K562 (cell line): ENCODE data around the gene ATP6V0D1. TPM values are rescaled to one million over a fixed set of nuclear protein-coding genes. Genes with fewer than 3 reads are reported as not detected.

Source experiments
- ATAC-seq: fragments of 200-7000 bp; cut with Tn5 transposase; 3 replicates; pipeline ENCODE4 v1.9.1; 2020; ENCODE audit warnings: moderate library complexity
- BruUV-seq: library from RNA; stranded (reverse); fragments of 400-500 nt; replicated peaks from 2 replicates; lab custom pipeline; 2021; lab: Mats Ljungman, UMichigan
- CTCF ChIA-PET: fragments of 300-600 bp; formaldehyde crosslinking; extraction: SDS; loops from one replicate; lab custom pipeline; 2021; ENCODE audit warnings: low intra/inter-chr PET ratio; lab: Yijun Ruan, JAX
- POLR2A ChIA-PET: fragments of 300-600, 350-650 bp; sonication (Branson Sonifier 250); formaldehyde crosslinking; extraction: SDS; loops from one replicate; lab custom pipeline; 2021; ENCODE audit warnings: antibody characterized with exemption, inconsistent platforms; lab: Yijun Ruan, JAX
- DNase-seq, 4 experiments: peaks; one replicate each; pipeline versions ENCODE4 v3.0.0 to v3.0.0-alpha.2; 2011 to 2018; ENCODE audit warnings: low spot score in 3 of 4, mixed read lengths in 3 of 4; ENCODE audit errors: extremely low read depth in 1 of 4
- FAIRE-seq: peaks from 2 replicates; lab custom pipeline; 2011; peaks lifted over from hg19 to GRCh38; lab: Jason Lieb, UNC
- H2AFZ ChIP-seq: 2 replicates; pipeline ENCODE4 v1.6.0; 2011; ENCODE audit warnings: low read depth, low read length, control low read depth, inconsistent platforms
- H3K27ac ChIP-seq: fragments of 200-600 bp; 3 replicates; pipeline ENCODE4 v1.8.0; 2011; ENCODE audit warnings: low read depth, mild to moderate bottlenecking, control low read depth, inconsistent platforms, low read length, moderate library complexity, mixed read lengths; ENCODE audit errors: extremely low read depth
- H3K27me3 ChIP-seq, 2 experiments: fragments of 300-600 bp in 1 of 2; 2 replicates in 1 of 2; 3 replicates in 1 of 2; pipeline versions ENCODE4 v1.6.0 to v1.8.0; 2011; ENCODE audit warnings: inconsistent platforms in 2 of 2, low read length in 2 of 2, mild to moderate bottlenecking in 1 of 2, mixed read lengths in 1 of 2, moderate library complexity in 1 of 2; ENCODE audit not compliant: control insufficient read depth in 2 of 2, insufficient read depth in 2 of 2
- H3K36me3 ChIP-seq: fragments of 300-600 bp; 3 replicates; pipeline ENCODE4 v1.8.0; 2011; ENCODE audit warnings: mild to moderate bottlenecking, low read length, inconsistent platforms; ENCODE audit not compliant: control insufficient read depth, insufficient read depth
- H3K4me1 ChIP-seq, 2 experiments: fragments of 200-600 bp in 1 of 2; replicated peaks in 1 of 2; 2 replicates in 1 of 2; 3 replicates in 1 of 2; pipeline versions ENCODE4 v1.5.1 to v1.8.0; 2011; ENCODE audit warnings: inconsistent platforms in 2 of 2, low read length in 2 of 2, mild to moderate bottlenecking in 1 of 2, mixed read lengths in 1 of 2, moderate library complexity in 1 of 2; ENCODE audit not compliant: control insufficient read depth in 2 of 2, insufficient read depth in 2 of 2
- H3K4me2 ChIP-seq: 2 replicates; pipeline ENCODE4 v1.6.1; 2011; ENCODE audit warnings: low read length, control low read depth, inconsistent platforms, mixed read lengths; ENCODE audit not compliant: insufficient read depth
- H3K4me3 ChIP-seq: fragments of 200-600 bp; sonication (generic), shearing (Covaris generic); 2 replicates; pipeline ENCODE4 v1.5.1; 2016; ENCODE audit warnings: control low read depth, inconsistent platforms
- H3K79me2 ChIP-seq: fragments of 200-600 bp; 3 replicates; pipeline ENCODE4 v1.8.0; 2011; ENCODE audit warnings: low read length, inconsistent platforms; ENCODE audit not compliant: control insufficient read depth, insufficient read depth
- H3K9ac ChIP-seq, 2 experiments: 2 replicates each; pipeline versions ENCODE4 v1.6.0 to v1.6.1; 2011; ENCODE audit warnings: low read depth in 2 of 2, low read length in 2 of 2, control low read depth in 1 of 2, inconsistent platforms in 1 of 2, mild to moderate bottlenecking in 1 of 2, mixed read lengths in 1 of 2; ENCODE audit not compliant: insufficient read depth in 1 of 2
- H3K9me1 ChIP-seq: one replicate; pipeline ENCODE4 v1.6.0; 2011; ENCODE audit warnings: inconsistent platforms, mild to moderate bottlenecking, low read length, moderate library complexity; ENCODE audit not compliant: control insufficient read depth, insufficient read depth
- H3K9me3 ChIP-seq: replicated peaks from 2 replicates; pipeline ENCODE4 v1.5.1; 2011; ENCODE audit warnings: low read depth, low read length, inconsistent platforms; ENCODE audit not compliant: control insufficient read depth, insufficient read depth
- H4K20me1 ChIP-seq: replicated peaks from 2 replicates; pipeline ENCODE4 v1.6.1; 2011; ENCODE audit warnings: low read length, inconsistent platforms, mixed read lengths; ENCODE audit not compliant: control insufficient read depth, insufficient read depth
- FOXM1 ChIP-seq, 2 experiments: fragments of 450-650 bp in 1 of 2; sonication (generic) in 1 of 2; formaldehyde crosslinking in 1 of 2; IDR thresholded peaks; 2 replicates each; pipeline versions ENCODE4 v1.6.1 to v1.9.0; 2017 to 2022; ENCODE audit warnings: low read depth in 2 of 2, mild to moderate bottlenecking in 2 of 2, missing genetic modification reagents in 1 of 2, moderate library complexity in 1 of 2
- MEF2A ChIP-seq: IDR thresholded peaks from 2 replicates; pipeline ENCODE4 v1.6.1; 2011; ENCODE audit warnings: low read depth, mild to moderate bottlenecking, low read length, moderate library complexity; ENCODE audit not compliant: control insufficient read depth
- MNT ChIP-seq, 2 experiments: fragments of 450-650 bp; conservative IDR thresholded peaks; 2 replicates each; pipeline ENCODE4 v1.6.1; 2017; ENCODE audit warnings: mild to moderate bottlenecking in 2 of 2, moderate library complexity in 2 of 2
- RBFOX2 ChIP-seq: fragments of 200-400 bp; formaldehyde crosslinking; IDR thresholded peaks from 2 replicates; pipeline ENCODE4 v1.6.1; 2017; ENCODE audit warnings: low read depth, mild to moderate bottlenecking, low read length, moderate library complexity
- SMARCC2 ChIP-seq: fragments of 450-650 bp; IDR thresholded peaks from 2 replicates; pipeline ENCODE4 v1.6.1; 2017; ENCODE audit warnings: antibody characterized with exemption, moderate library complexity, mild to moderate bottlenecking, low read depth
- THAP7 ChIP-seq: fragments of 250-450 bp; sonication (Bioruptor Pico); IDR thresholded peaks from 2 replicates; pipeline ENCODE4 v1.5.0; 2021
- ZNF253 ChIP-seq: fragments of 250-450 bp; sonication (Bioruptor Pico); conservative IDR thresholded peaks from 2 replicates; pipeline ENCODE4 v1.6.1; 2021; ENCODE audit warnings: mild to moderate bottlenecking
- ZNF584 ChIP-seq: fragments of 200-800 bp; sonication (Bioruptor generic); IDR thresholded peaks from 2 replicates; pipeline ENCODE4 v1.6.1; 2016; ENCODE audit warnings: low read depth, mild to moderate bottlenecking, missing genetic modification characterization, missing compliant biosample characterization
- ZSCAN32 ChIP-seq: fragments of 450-650 bp; formaldehyde crosslinking; IDR thresholded peaks from 2 replicates; pipeline ENCODE4 v1.4.0; 2020; ENCODE audit warnings: mild to moderate bottlenecking, moderate library complexity
- WGBS: fragments of 100-300 bp; shearing (Covaris generic); methylation state at CpG from one replicate; pipeline ENCODE4 v1.1.6; 2016; ENCODE audit warnings: low coverage, mixed read lengths; ENCODE audit not compliant: insufficient coverage; ENCODE audit errors: missing lambda C conversion rate; 5-methylcytosine and 5-hydroxymethylcytosine counted together
- in situ Hi-C: fragments of 300-500 bp; cut with MboI; formaldehyde crosslinking; loops from 4 replicates; pipeline ENCODE4 v1.15.0; 2018; ENCODE audit warnings: inconsistent platforms, mixed read lengths
- intact Hi-C: fragments of 100-400 bp; cut with micrococcal nuclease; formaldehyde crosslinking; loops from 2 replicates; pipeline ENCODE4 v1.14.2; 2022
- polyA plus RNA-seq, 8 experiments: library from polyadenylated mRNA; depleted of rRNA in 4 of 8; stranded (reverse) in 5 of 8; unstranded in 3 of 8; fragments of >200 nt; fragmentation: Nextera tagmentation in 2 of 8; fragmentation: Illumina TruSeq in 1 of 8; extraction: Ambion mirVana in 2 of 8; extraction: Trizol in 1 of 8; gene quantifications; 2 replicates each; pipeline versions ENCODE4 v1.2.1 to v1.2.3, GENCODE V29; 2011 to 2014; ENCODE audit warnings: inconsistent platforms in 1 of 8, missing spikeins in 1 of 8
- total RNA-seq, 7 experiments: library from RNA; depleted of rRNA in 6 of 7; stranded (reverse); fragments of >200 nt in 6 of 7; fragmentation: Illumina TruSeq in 2 of 7; extraction: Trizol in 2 of 7; gene quantifications; 2 replicates each; pipeline versions ENCODE4 v1.2.1 to v1.2.3, GENCODE V29; 2011 to 2021; ENCODE audit warnings: low replicate concordance in 1 of 7

The ATP6V0D1 gene
- total and polyA plus RNA-seq, 9 of the 15 experiments (the other 6 are each of a cell fraction or from before 2014, with no cell fraction given): 23.2 to 69.7 (median 45.6) TPM

- TF ChIP-seq MNT (conservative IDR thresholded peaks at IDR 0.05) (peak in 1 of 2 experiments; percentile 69; a peak in 2 of 4 replicates), RBFOX2 (peak; percentile 30), ZNF584 (CRISPR knock-in tag) (no peak)
These were observed 50.4 kb downstream of the ATP6V0D1 start (continued) for GRCh38 chr16:67430504-67430976.

- Histone ChIP-seq H3K27me3 (peaks cover 0 to 11% of the 10 kb centered on the region in 2 experiments; a peak in 1 of 5 replicates), H3K9ac (peak overlapping the region in 1 of 2 experiments; percentile 80; a peak in 2 of 4 replicates), H3K4me2 (peak overlapping the region; percentile 57), H3K36me3 (no peaks in the 10 kb centered on the region), H3K27ac (no peak overlapping the region), H3K4me1 (peaks cover 6 to 25% of the 10 kb centered on the region in 2 experiments; a peak in 3 of 5 replicates), H3K9me3 (no peaks in the 10 kb centered on the region), H3K9me1 (peaks cover 3% of the 10 kb centered on the region), H3K79me2 (no peaks in the 10 kb centered on the region), H4K20me1 (peaks cover 13% of the 10 kb centered on the region; the same call in 1 of the 2 replicates), H3K4me3 (peak overlapping the region; percentile 38), H2AFZ (peak overlapping the region; percentile 80)
- FAIRE-seq (no peak), ATAC-seq (no peak), DNase-seq (no peak)
- in situ Hi-C loops (no loop called here), intact Hi-C loops (loop anchor here (2.0 to 10.0 kb wide), 3 partner anchors 17 to 85 kb away; no protein-coding TSS in a partner anchor)
- BruUV-seq: no TSS peak
- 37% methylated on average over 12 of the region's 13 CpGs for WGBS
- no peak for TF ChIP-seq THAP7
- no peak for TF ChIP-seq SMARCC2
- TF ChIP-seq ZNF253 (CRISPR knock-in tag): no peak
- no peak for TF ChIP-seq MEF2A
- no peak for TF ChIP-seq ZSCAN32 (CRISPR knock-in tag)
- TF ChIP-seq FOXM1 (IDR thresholded peaks at IDR 0.05; ENCODE audit: low read depth): no peak
- TF ChIP-seq FOXM1 (CRISPR knock-in tag; IDR thresholded peaks at IDR 0.05; ENCODE audit: low read depth): 0 out of 2 replicates have a peak, but pooled peaks have one; percentile 28
- ChIA-PET POLR2A (interaction anchor here (1.0 to 3.0 kb wide), 2 partner anchors 12 to 36 kb away, joined by 4 to 12 read pairs; no protein-coding TSS in a partner anchor), CTCF (interaction anchor here (1.5 kb wide), 1 partner anchor 35 kb away, joined by 5 read pairs; no protein-coding TSS in a partner anchor)
These were observed 51.0 kb downstream of the ATP6V0D1 start for GRCh38 chr16:67429799-67430503.
